ENCODE data around the gene KLHL25.

Gene KLHL25

GRCh38 chr15:85757939-85758654, 36.6 kb downstream of the KLHL25 start:
- no peak for DNase-seq

GRCh38 chr15:85757073-85757938, 37.4 kb downstream of the KLHL25 start:
- DNase-seq, result no peak

- DNase-seq, result no peak
These were observed 38.2 kb downstream of the KLHL25 start for GRCh38 chr15:85756411-85757072.

GRCh38 chr15:85755942-85756341, 38.8 kb downstream of the KLHL25 start:
- no peak for DNase-seq

- no peak for DNase-seq
These were observed 39.3 kb downstream of the KLHL25 start for GRCh38 chr15:85755471-85755870.

- DNase-seq, result no peak
These were observed 39.7 kb downstream of the KLHL25 start for GRCh38 chr15:85754989-85755388.

GRCh38 chr15:85753791-85754452, 40.8 kb downstream of the KLHL25 start:
- no peak for DNase-seq

GRCh38 chr15:85753261-85753660, 41.5 kb downstream of the KLHL25 start:
- no peak for DNase-seq

- DNase-seq, result no peak
These were observed 42.2 kb downstream of the KLHL25 start for GRCh38 chr15:85752491-85752961.

- DNase-seq, result no peak
These were observed 42.6 kb downstream of the KLHL25 start for GRCh38 chr15:85752124-85752475.

GRCh38 chr15:85751291-85752123, 43.2 kb downstream of the KLHL25 start:
- DNase-seq, result no peak

- DNase-seq, result no peak
These were observed 44.1 kb downstream of the KLHL25 start for GRCh38 chr15:85750319-85751290.

GRCh38 chr15:85749261-85750151, 45.2 kb downstream of the KLHL25 start:
- peak; percentile 7 for DNase-seq

GRCh38 chr15:85748729-85749128, 46.0 kb downstream of the KLHL25 start:
- no peak for DNase-seq

GRCh38 chr15:85748176-85748575, 46.5 kb downstream of the KLHL25 start:
- DNase-seq, result no peak

- no peak for DNase-seq
These were observed 48.1 kb downstream of the KLHL25 start for GRCh38 chr15:85746641-85747040.

- no peak for DNase-seq
These were observed 49.1 kb downstream of the KLHL25 start for GRCh38 chr15:85745525-85746150.

GRCh38 chr15:85745023-85745422, 49.7 kb downstream of the KLHL25 start:
- no peak for DNase-seq

GRCh38 chr15:85744579-85744978, 50.1 kb downstream of the KLHL25 start:
- DNase-seq, result no peak
